H1 (cell line): Measurements from ENCODE around the gene CDPF1. TPM values are rescaled to one million over a fixed set of nuclear protein-coding genes. Genes with fewer than 3 reads are reported as not detected.

Experiments used
- CTCF ChIA-PET: fragments of 300-600 bp; sonication (Branson Sonifier 250); formaldehyde crosslinking; loops from one replicate; lab custom pipeline; 2021; ENCODE audit not compliant: partially characterized antibody; lab: Charles Lee
- POLR2A ChIA-PET: fragments of 300-600 bp; sonication (Branson Sonifier 250); formaldehyde crosslinking; loops from one replicate; lab custom pipeline; 2021; ENCODE audit warnings: inconsistent platforms; ENCODE audit not compliant: partially characterized antibody; lab: Charles Lee
- DNase-seq, 2 experiments: peaks; one replicate each; pipeline versions ENCODE4 v3.0.0 to v3.0.0-alpha.2; 2010 to 2022; ENCODE audit warnings: low spot score in 2 of 2, low read depth in 1 of 2, mixed read lengths in 1 of 2
- FAIRE-seq: peaks from 2 replicates; lab custom pipeline; 2011; peaks lifted over from hg19 to GRCh38; lab: Jason Lieb, UNC
- H2AFZ ChIP-seq: 2 replicates; pipeline ENCODE4 v1.8.1; 2012; ENCODE audit warnings: low read length, inconsistent platforms
- H2AK5ac ChIP-seq: 2 replicates; pipeline ENCODE4 v1.6.1; 2013; ENCODE audit warnings: low read depth, low read length
- H2BK120ac ChIP-seq: replicated peaks from 2 replicates; pipeline ENCODE3; 2013; ENCODE audit warnings: low read depth, low read length, inconsistent platforms
- H2BK12ac ChIP-seq: 2 replicates; pipeline ENCODE4 v1.6.1; 2013; ENCODE audit warnings: low read depth, low read length
- H2BK15ac ChIP-seq: 2 replicates; pipeline ENCODE4 v1.6.1; 2013; ENCODE audit warnings: low read length
- H2BK20ac ChIP-seq: 2 replicates; pipeline ENCODE4 v1.6.1; 2013; ENCODE audit warnings: low read length
- H2BK5ac ChIP-seq: 2 replicates; pipeline ENCODE4 v1.6.1; 2013; ENCODE audit warnings: low read depth, low read length
- H3K14ac ChIP-seq: 2 replicates; pipeline ENCODE4 v1.6.1; 2013; ENCODE audit warnings: inconsistent platforms; ENCODE audit not compliant: insufficient read length
- H3K18ac ChIP-seq: 2 replicates; pipeline ENCODE4 v1.6.1; 2013; ENCODE audit warnings: low read length; ENCODE audit errors: extremely low read depth
- H3K23ac ChIP-seq: 2 replicates; pipeline ENCODE4 v1.6.1; 2013; ENCODE audit warnings: inconsistent platforms; ENCODE audit not compliant: insufficient read length
- H3K23me2 ChIP-seq: 2 replicates; pipeline ENCODE4 v1.6.1; 2013; ENCODE audit warnings: low read depth, low read length
- H3K27ac ChIP-seq: 2 replicates; pipeline ENCODE4 v1.6.1; 2011; ENCODE audit warnings: low read depth, low read length, inconsistent platforms
- H3K27me3 ChIP-seq, 4 experiments: replicated peaks in 1 of 4; 1 replicate in 1 of 4; 2 replicates in 3 of 4; pipeline versions ENCODE4 v1.6.1 to v1.8.1; 2011 to 2013; ENCODE audit warnings: low read length in 3 of 4, mild to moderate bottlenecking in 3 of 4, inconsistent platforms in 2 of 4, mixed read lengths in 2 of 4, moderate library complexity in 1 of 4; ENCODE audit not compliant: control insufficient read depth in 3 of 4, insufficient read depth in 3 of 4; ENCODE audit errors: extremely low read depth in 1 of 4
- H3K36me3 ChIP-seq, 4 experiments: 2 replicates each; pipeline versions ENCODE4 v1.6.1 to v1.8.1; 2011 to 2013; ENCODE audit warnings: mild to moderate bottlenecking in 4 of 4, low read length in 3 of 4, moderate library complexity in 2 of 4, control low read depth in 1 of 4, inconsistent platforms in 1 of 4; ENCODE audit not compliant: insufficient read depth in 4 of 4, control insufficient read depth in 2 of 4
- H3K4ac ChIP-seq: replicated peaks from 2 replicates; pipeline ENCODE3; 2013; ENCODE audit warnings: low read length, low read depth, mixed read lengths, inconsistent platforms; ENCODE audit not compliant: insufficient read length
- H3K4me1 ChIP-seq, 4 experiments: replicated peaks in 1 of 4; 1 replicate in 1 of 4; 2 replicates in 3 of 4; pipeline versions ENCODE4 v1.6.1 to v1.8.1; 2011 to 2013; ENCODE audit warnings: low read length in 3 of 4, inconsistent platforms in 2 of 4, mixed read lengths in 1 of 4; ENCODE audit not compliant: insufficient read depth in 4 of 4, control insufficient read depth in 3 of 4
- H3K4me2 ChIP-seq, 2 experiments: 2 replicates each; pipeline versions ENCODE4 v1.6.1 to v1.8.1; 2011 to 2013; ENCODE audit warnings: low read depth in 2 of 2, low read length in 2 of 2, control low read depth in 1 of 2, inconsistent platforms in 1 of 2, mild to moderate bottlenecking in 1 of 2; ENCODE audit not compliant: insufficient read depth in 1 of 2
- H3K4me3 ChIP-seq, 4 experiments: fragments of 200-600, 300-600 bp in 1 of 4; sonication (generic), shearing (Covaris generic), sonication (Bioruptor Twin) in 1 of 4; 2 replicates each; pipeline versions ENCODE4 v1.5.1 to v1.8.1; 2011 to 2016; ENCODE audit warnings: low read length in 4 of 4, low read depth in 3 of 4, control low read depth in 2 of 4, inconsistent platforms in 2 of 4, mild to moderate bottlenecking in 2 of 4, mixed read lengths in 1 of 4, moderate library complexity in 1 of 4; ENCODE audit not compliant: insufficient read depth in 2 of 4; ENCODE audit errors: extremely low read depth in 1 of 4
- H3K56ac ChIP-seq: replicated peaks from 2 replicates; pipeline ENCODE3; 2013; ENCODE audit warnings: low read depth, mild to moderate bottlenecking, mixed read lengths, low read length, inconsistent platforms; ENCODE audit not compliant: insufficient read length
- H3K79me1 ChIP-seq: 2 replicates; pipeline ENCODE4 v1.6.1; 2013; ENCODE audit warnings: low read depth, low read length, control low read depth
- H3K79me2 ChIP-seq, 2 experiments: 2 replicates each; pipeline versions ENCODE4 v1.6.1 to v1.8.1; 2012 to 2013; ENCODE audit warnings: low read length in 2 of 2, mild to moderate bottlenecking in 2 of 2, inconsistent platforms in 1 of 2; ENCODE audit not compliant: insufficient read depth in 2 of 2, control insufficient read depth in 1 of 2
- H3K9ac ChIP-seq, 4 experiments: replicated peaks in 1 of 4; 1 replicate in 1 of 4; 2 replicates in 3 of 4; pipeline versions ENCODE4 v1.6.1 to v1.8.1; 2011 to 2013; ENCODE audit warnings: low read depth in 3 of 4, low read length in 3 of 4, control low read depth in 2 of 4, mild to moderate bottlenecking in 2 of 4, moderate library complexity in 2 of 4, inconsistent platforms in 1 of 4; ENCODE audit errors: extremely low read depth in 1 of 4
- H3K9me3 ChIP-seq, 2 experiments: 2 replicates each; pipeline versions ENCODE4 v1.6.1 to v1.8.1; 2012 to 2013; ENCODE audit warnings: mild to moderate bottlenecking in 2 of 2, moderate library complexity in 2 of 2, control low read depth in 1 of 2, inconsistent platforms in 1 of 2, low read depth in 1 of 2, low read length in 1 of 2, mixed read lengths in 1 of 2; ENCODE audit not compliant: insufficient read depth in 2 of 2
- H4K20me1 ChIP-seq, 2 experiments: replicated peaks in 1 of 2; 2 replicates each; pipeline versions ENCODE3 to v1.8.1; 2011 to 2013; ENCODE audit warnings: inconsistent platforms in 2 of 2, low read length in 2 of 2, mild to moderate bottlenecking in 1 of 2; ENCODE audit not compliant: insufficient read depth in 2 of 2, control insufficient read depth in 1 of 2
- H4K5ac ChIP-seq: 2 replicates; pipeline ENCODE4 v1.6.1; 2013; ENCODE audit warnings: low read length, low read depth, mixed read lengths, inconsistent platforms; ENCODE audit not compliant: insufficient read length
- H4K8ac ChIP-seq: 2 replicates; pipeline ENCODE4 v1.8.0; 2013; ENCODE audit warnings: mild to moderate bottlenecking, moderate library complexity, low read length, inconsistent platforms; ENCODE audit not compliant: insufficient read depth; ENCODE audit errors: extremely low read depth
- H4K91ac ChIP-seq: replicated peaks from 2 replicates; pipeline ENCODE3; 2013; ENCODE audit warnings: low read length, mixed read lengths, inconsistent platforms; ENCODE audit not compliant: insufficient read length
- CEBPB ChIP-seq: IDR thresholded peaks from 2 replicates; pipeline ENCODE4 v1.6.1; 2012; ENCODE audit warnings: low read depth, low read length
- GABPA ChIP-seq: IDR thresholded peaks from 2 replicates; pipeline ENCODE4 v1.6.1; 2011; ENCODE audit warnings: mild to moderate bottlenecking, low read length, moderate library complexity, borderline replicate concordance; ENCODE audit not compliant: insufficient read depth
- MAX ChIP-seq: IDR thresholded peaks from 2 replicates; pipeline ENCODE4 v1.6.1; 2012; ENCODE audit warnings: inconsistent platforms
- POLR2A ChIP-seq, 2 experiments: IDR thresholded peaks; 1 replicate in 1 of 2; 2 replicates in 1 of 2; pipeline ENCODE4 v1.6.1; 2011; ENCODE audit warnings: low read depth in 2 of 2, low read length in 2 of 2, mild to moderate bottlenecking in 2 of 2; ENCODE audit errors: control extremely low read depth in 1 of 2
- RXRA ChIP-seq: IDR thresholded peaks from 2 replicates; pipeline ENCODE4 v1.6.1; 2011; ENCODE audit warnings: low read depth, mild to moderate bottlenecking, low read length, moderate library complexity; ENCODE audit not compliant: insufficient read depth
- TAF1 ChIP-seq: IDR thresholded peaks from 2 replicates; pipeline ENCODE4 v1.6.1; 2011; ENCODE audit warnings: mild to moderate bottlenecking, low read depth, low read length
- USF2 ChIP-seq: IDR thresholded peaks from 2 replicates; pipeline ENCODE4 v1.6.1; 2011; ENCODE audit warnings: low read length, improper control_type of control experiment
- WGBS, 2 experiments: shearing (Covaris generic) in 1 of 2; methylation state at CpG; one replicate each; pipeline versions ENCODE4 v1.1.6 to v1.1.7; 2013 to 2015; ENCODE audit warnings: low lambda C conversion rate in 2 of 2, mixed read lengths in 2 of 2, inconsistent platforms in 1 of 2, low coverage in 1 of 2, missing lambda C conversion rate in 1 of 2; ENCODE audit not compliant: insufficient replicate concordance in 2 of 2, insufficient coverage in 1 of 2, insufficient read length in 1 of 2; ENCODE audit errors: extremely low coverage in 1 of 2, missing lambda C conversion rate in 1 of 2; 5-methylcytosine and 5-hydroxymethylcytosine counted together
- polyA plus RNA-seq, 7 experiments: library from polyadenylated mRNA; depleted of rRNA in 3 of 7; stranded (reverse) in 5 of 7; unstranded in 2 of 7; fragments of >200 nt in 5 of 7; fragments of 200-250 nt in 2 of 7; gene quantifications; 1 replicate in 5 of 7; 2 replicates in 1 of 7; 4 replicates in 1 of 7; pipeline versions ENCODE4 v1.2.1 to v1.2.3, GENCODE V29; 2011 to 2013; ENCODE audit warnings: missing spikeins in 2 of 7, mixed read lengths in 2 of 7
- total RNA-seq: library from RNA; stranded (reverse); fragmentation: NEBNext Ultra II Directional; extraction: Animal tissue kit (Norgen Biotek cat#: 25700); gene quantifications from 2 replicates; pipeline ENCODE4 v1.2.1, GENCODE V29; 2021
- TF ChIP-seq, protein P1 (sequence below): IDR thresholded peaks from 2 replicates; pipeline ENCODE4 v1.6.1; 2012; ENCODE audit warnings: low read length, inconsistent platforms

Gene CDPF1
- total and polyA plus RNA-seq, 2 of the 8 experiments (the other 6 are each of a cell fraction or from before 2014, with no cell fraction given), result 9.7 to 13.7 TPM

GRCh38 chr22:46286941-46287872 is 37.1 kb upstream of the CDPF1 start:
- no peaks in the 10 kb centered on the region for H3K79me2 ChIP-seq
- H3K27ac ChIP-seq, result no peak overlapping the region
- no peak for TF ChIP-seq TAF1
- TF ChIP-seq, protein P1, sequence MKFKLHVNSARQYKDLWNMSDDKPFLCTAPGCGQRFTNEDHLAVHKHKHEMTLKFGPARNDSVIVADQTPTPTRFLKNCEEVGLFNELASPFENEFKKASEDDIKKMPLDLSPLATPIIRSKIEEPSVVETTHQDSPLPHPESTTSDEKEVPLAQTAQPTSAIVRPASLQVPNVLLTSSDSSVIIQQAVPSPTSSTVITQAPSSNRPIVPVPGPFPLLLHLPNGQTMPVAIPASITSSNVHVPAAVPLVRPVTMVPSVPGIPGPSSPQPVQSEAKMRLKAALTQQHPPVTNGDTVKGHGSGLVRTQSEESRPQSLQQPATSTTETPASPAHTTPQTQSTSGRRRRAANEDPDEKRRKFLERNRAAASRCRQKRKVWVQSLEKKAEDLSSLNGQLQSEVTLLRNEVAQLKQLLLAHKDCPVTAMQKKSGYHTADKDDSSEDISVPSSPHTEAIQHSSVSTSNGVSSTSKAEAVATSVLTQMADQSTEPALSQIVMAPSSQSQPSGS, result no peak
- TF ChIP-seq RXRA, result no peak
- TF ChIP-seq USF2, result no peak
- no peak for TF ChIP-seq GABPA
- TF ChIP-seq MAX, result no peak
- TF ChIP-seq POLR2A (IDR thresholded peaks at IDR 0.05; ENCODE audit: control extremely low read depth in 1 of 2, low read depth in 2 of 2, low read length in 2 of 2), result no peak
- TF ChIP-seq CEBPB, result no peak
- peaks cover 0 to 3% of the 10 kb centered on the region in 2 experiments for H4K20me1 ChIP-seq
- no peak overlapping the region for H3K4ac ChIP-seq
- H3K4me2 ChIP-seq, result no peak overlapping the region
- H3K27me3 ChIP-seq, result no peaks in the 10 kb centered on the region
- H3K9me3 ChIP-seq, result no peaks in the 10 kb centered on the region
- H3K56ac ChIP-seq, result no peak overlapping the region
- H2BK15ac ChIP-seq, result no peak overlapping the region
- no peak overlapping the region for H4K5ac ChIP-seq
- POLR2A ChIA-PET, result interaction anchor here (1.5 kb wide), 1 partner anchor 8 kb away, joined by 5 read pairs; no protein-coding TSS in a partner anchor
- FAIRE-seq (no peak), DNase-seq (no peak)
- H3K79me1 ChIP-seq, result no peaks in the 10 kb centered on the region; the same call in 1 of the 2 replicates
- no peak overlapping the region for H4K8ac ChIP-seq
- no peaks in the 10 kb centered on the region for H3K23me2 ChIP-seq
- no peak overlapping the region for H3K23ac ChIP-seq
- no peak overlapping the region for H3K18ac ChIP-seq
- CTCF ChIA-PET, result interaction anchor here (0.6 to 1.3 kb wide), 3 partner anchors 176 to 281 kb away, joined by 3 to 8 read pairs (median 3); no protein-coding TSS in a partner anchor
- H2BK5ac ChIP-seq, result no peak overlapping the region
- 93% methylated on average over 15 of the region's 15 CpGs; no CpG with 5 or more reads in 1 of the 2 experiments for WGBS, 2 experiments
- H2BK12ac ChIP-seq, result no peak overlapping the region
- H3K9ac ChIP-seq, result no peak overlapping the region
- H3K4me1 ChIP-seq, result no peaks in the 10 kb centered on the region
- no peak overlapping the region for H2BK20ac ChIP-seq
- H2AK5ac ChIP-seq, result no peak overlapping the region
- peaks cover 0 to 7% (median 1%) of the 10 kb centered on the region in 4 experiments; a peak in 3 of 8 replicates for H3K36me3 ChIP-seq
- H3K14ac ChIP-seq, result no peak overlapping the region
- H4K91ac ChIP-seq, result no peak overlapping the region
- no peak overlapping the region for H2BK120ac ChIP-seq
- no peak overlapping the region for H3K4me3 ChIP-seq
- no peak overlapping the region for H2AFZ ChIP-seq
